Dermis blood vessel endothelial cell (primary cell): Measurements from ENCODE around the gene PLEKHJ1. TPM values are rescaled to one million over a fixed set of nuclear protein-coding genes. Genes with fewer than 3 reads are reported as not detected.
A peak's percentile ranks its signal among the peaks of the same experiment; 100 is the strongest.

ENCODE experiments used
- DNase-seq: peaks from one replicate; pipeline ENCODE4 v3.0.0; 2010
- total RNA-seq: library from RNA; depleted of rRNA; stranded (reverse); fragments of >200 nt; gene quantifications from 2 replicates; pipeline ENCODE4 v1.2.3, GENCODE V29; 2014

Gene PLEKHJ1
- total RNA-seq, 1 donor from 2014 or later: 84.9 TPM

- no peak for DNase-seq
Observed at GRCh38 chr19:2249010-2249866, 13.1 kb upstream of the PLEKHJ1 start, which contains the start of gene AMH. Gene AMH (plus strand): TSS chr19:2249323. CDS start chr19:2249333, 10 bp downstream.

DNA sequence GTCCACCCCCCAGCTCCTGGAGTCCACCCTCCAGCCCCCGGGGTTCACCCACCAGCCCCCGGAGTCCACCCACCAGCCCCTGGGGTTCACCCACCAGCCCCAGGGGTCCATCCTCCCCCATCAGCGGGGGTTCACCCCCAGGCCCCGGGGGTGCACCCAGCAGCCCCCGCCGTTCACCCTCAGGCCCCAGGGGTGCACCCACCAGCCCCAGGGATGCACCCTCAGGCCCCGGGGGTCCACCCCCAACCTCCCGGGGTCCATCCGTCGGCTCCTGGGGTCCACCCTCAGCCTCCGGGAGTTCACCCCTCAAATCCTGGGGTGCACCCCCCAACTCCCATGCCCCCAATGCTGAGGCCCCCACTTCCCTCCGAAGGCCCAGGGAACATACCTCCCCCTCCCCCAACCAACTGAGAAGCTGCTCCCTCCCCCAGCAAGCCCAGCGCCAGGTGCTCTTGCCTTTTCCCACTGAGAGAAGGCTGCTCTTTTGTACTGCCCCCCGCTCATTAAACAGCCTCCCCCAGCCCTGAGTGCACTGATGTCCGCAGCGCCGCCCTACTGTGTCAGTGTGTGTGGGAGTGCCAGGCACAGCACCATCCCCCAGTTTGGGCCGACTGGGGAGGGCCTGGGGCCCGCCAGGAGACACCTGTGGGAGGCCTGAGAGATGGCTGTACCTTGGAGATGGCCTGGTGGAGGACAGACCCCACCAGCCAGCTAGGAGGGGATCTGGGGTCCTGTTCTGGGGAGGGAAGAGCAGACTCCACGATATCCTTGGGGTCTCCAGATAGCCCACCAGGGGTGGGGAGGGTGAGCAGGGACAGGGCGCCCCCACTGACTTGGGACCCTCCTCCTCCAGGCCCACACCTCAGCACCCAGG is 12.2 kb upstream of the PLEKHJ1 start:
- DNase-seq: no peak

DNA sequence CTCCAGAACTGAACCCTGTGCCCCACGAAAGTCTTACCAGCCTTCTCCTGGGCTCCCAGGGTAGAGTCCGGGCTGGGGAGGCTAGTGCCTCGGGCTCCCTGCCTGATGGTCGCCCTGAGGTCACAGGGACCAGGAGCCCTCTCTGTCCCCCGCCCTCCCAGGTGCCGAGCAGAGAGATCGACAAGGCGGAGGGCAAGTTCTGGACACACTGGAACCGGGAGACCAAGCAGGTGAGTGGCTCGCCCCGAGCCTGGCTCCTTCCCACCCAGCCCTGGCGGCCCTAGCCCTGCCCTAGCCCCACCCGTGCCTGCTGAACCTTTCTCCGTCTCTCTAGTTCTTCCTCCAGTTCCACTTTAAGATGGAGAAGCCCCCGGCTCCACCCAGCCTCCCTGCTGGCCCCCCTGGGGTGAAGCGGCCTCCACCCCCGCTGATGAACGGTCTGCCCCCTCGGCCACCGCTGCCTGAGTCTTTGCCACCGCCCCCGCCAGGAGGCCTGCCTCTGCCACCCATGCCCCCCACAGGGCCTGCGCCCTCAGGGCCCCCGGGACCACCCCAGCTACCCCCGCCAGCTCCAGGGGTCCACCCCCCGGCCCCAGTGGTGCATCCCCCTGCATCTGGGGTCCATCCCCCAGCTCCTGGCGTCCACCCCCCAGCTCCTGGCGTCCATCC is 11.4 kb upstream of the PLEKHJ1 start:
- DNase-seq: no peak

GRCh38 chr19:2246801-2247361 is 10.8 kb upstream of the PLEKHJ1 start:
- DNase-seq: peak; percentile 50

GRCh38 chr19:2246014-2246620 is 10.0 kb upstream of the PLEKHJ1 start:
- no peak for DNase-seq

DNA sequence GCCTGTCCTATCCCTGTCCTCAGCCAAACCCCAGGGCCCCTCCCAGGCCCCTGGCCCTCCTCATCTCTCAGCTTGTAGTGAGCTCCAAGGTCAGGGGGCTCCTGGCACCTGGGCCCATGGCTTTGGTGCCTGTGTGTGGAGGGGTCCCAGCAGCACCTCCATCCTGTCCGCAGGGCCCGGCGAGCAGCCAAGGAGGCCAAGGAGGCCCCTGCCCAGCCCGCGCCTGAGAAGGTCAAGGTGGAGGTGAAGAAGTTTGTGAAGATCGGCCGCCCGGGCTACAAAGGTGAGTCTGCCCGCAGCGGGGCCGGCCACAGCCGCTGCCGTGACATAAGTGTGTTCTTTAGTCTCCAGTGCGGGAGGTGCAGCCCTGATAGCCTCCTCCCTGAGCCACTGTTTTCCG is 9.1 kb upstream of the PLEKHJ1 start:
- no peak for DNase-seq

- DNase-seq: no peak
Observed at GRCh38 chr19:2244486-2244885, 8.4 kb upstream of the PLEKHJ1 start.

GRCh38 chr19:2244125-2244411 is 7.9 kb upstream of the PLEKHJ1 start:
- DNase-seq: no peak

DNA sequence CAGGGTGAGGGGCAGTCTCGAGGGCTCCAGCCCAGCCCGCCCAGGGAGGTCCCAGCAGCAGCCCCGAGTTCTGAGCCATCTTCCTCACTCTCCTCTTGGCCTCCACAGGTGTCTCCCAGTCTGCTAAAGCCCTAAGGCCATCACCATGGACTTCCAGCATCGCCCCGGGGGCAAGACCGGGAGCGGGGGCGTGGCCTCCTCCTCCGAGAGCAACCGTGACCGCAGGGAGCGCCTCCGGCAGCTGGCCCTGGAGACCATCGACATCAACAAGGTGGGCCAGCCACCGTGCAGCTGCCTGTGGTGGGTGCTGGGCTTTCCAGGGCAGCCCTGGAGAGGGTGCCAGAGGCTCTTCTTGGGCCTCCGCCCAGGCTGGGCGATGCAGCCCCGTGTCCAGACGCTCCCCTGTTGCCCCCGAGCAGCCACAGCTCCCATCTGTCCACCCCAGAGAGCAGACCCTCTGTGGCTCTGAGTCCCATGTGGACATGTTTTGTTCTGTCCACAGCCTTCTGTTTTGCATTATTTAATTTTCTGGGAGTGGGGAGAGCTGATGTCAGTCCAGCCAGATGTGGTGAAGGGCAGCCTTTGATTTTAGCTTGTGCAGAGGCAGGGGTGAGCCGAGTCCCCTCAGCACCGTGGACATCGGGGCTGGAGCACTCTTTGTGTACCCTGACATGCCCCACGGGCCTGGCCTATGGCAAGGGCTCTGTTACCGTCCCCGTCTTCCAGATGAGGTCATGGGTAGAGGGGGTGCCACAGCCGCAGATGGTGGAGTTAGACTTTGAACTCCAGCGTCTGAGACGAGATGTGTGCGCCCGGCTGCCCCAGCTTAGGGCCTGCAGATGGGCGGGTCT is 7.4 kb upstream of the PLEKHJ1 start:
- DNase-seq: no peak

- no peak for DNase-seq
Observed at GRCh38 chr19:2242816-2243215, 6.7 kb upstream of the PLEKHJ1 start.

DNA sequence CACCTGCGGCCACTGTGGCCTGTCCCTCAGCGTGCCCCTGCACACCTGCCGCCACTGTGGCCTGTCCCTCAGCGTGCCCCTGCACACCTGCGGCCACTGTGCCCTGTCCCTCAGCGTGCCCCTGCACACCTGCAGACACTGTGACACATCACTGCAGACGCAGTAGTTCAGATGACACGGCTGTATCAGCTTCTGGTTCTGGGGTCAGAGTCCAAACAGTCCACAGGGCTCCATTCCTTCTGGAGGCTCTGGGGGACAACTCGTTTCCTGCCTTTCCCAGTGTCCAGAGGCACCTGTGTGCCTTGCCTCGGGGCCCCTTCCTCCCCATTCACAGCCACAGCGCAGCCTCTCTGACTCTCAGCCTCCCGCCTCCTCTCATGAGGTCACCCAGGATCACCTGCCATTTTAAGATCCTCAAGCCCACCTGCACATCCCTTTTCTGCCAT is 6.0 kb upstream of the PLEKHJ1 start:
- no peak for DNase-seq

DNA sequence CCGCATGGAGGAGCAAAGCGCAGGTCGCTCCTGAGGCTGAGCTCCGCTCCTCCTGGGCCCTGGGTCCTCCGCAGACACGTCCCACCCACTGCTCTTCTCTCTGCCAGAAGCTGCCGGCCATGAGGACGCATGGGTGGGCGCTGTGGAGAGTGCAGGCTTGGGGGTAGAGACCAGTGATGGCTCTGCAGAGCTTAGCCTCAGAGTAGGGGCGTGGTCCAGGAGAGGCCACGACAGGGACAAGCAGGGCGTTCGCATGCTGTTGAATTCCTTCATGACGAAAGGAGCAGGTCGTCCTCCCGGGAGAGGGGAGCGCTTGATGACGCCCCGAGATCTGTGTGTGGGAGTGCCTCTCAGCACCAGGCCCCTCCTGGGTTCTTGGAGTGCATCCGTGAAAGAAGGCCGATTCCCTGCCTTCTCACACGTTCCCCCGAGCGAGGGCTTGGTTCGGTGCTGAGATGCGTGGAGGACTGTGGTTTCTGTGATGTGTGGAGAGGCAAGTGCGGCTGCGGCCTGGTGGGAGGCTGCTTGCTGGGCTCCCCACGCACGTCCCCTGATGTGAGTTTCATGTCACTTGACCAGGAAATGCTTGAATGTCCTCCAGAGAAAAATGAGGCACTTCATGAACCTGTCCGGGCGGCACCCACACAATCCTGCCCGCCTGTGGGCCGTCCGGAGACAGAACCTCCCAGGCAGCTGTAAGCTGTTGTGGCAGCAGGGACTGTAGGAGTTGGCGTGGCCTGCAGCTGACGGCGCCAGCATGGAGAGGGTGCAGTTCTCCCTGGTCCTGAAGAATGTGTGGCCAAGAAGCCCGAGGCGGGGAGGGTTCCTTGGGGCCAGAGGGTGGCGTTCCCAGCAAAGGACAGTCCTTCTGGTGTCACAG is 5.0 kb upstream of the PLEKHJ1 start:
- no peak for DNase-seq

DNA sequence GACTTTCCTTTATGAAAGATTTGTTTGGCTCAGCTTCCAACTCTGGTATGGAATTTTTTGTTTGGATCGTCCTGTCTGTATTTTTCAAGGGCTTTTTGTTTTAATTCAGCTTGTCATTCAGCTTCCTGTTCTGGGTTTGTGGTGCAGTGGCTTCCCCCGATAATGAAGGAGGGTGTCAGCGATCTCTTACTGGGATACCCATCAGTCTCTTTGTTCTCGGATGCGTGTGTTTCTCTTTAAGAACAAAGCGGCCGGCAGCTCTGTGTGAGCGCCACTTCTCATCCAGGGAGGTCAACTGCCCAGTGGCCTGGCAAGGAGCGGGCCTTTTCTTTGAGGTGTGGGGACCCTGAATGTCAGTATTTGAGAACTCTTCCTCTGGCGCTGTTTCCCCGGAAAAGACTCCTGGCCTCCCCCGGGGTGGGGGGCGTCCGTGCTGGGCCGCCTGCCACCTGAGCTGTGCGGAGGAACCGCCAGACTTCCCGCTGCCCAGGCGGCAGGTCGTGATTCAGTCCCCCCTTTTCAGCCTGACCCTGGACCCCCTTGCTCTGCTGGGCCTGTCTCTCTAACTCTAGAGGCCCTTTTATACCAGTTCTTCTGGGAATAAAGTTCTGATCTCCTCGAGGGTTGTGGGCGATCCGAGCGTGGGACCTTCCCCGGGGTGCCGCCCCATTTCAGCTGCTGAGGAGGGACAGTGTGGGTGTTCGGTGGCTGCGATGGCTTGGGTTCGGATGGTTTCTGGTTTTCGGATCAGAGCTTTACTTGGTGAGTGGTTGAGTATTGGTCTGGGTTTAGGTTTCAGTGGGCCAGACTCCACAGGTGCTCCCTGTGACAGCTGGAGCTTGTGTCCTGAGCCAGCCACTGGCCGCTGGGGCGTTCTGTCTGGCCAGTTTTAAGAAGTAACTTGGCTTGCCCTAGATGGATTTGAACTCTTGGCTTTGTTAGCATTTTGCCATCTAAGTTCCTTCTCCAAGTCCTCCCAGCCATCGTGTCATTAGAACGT is 3.9 kb upstream of the PLEKHJ1 start:
- DNase-seq: peak; percentile 85

GRCh38 chr19:2239173-2239572 is 3.0 kb upstream of the PLEKHJ1 start:
- no peak for DNase-seq

GRCh38 chr19:2237869-2238153 is 1.7 kb upstream of the PLEKHJ1 start:
- no peak for DNase-seq

DNA sequence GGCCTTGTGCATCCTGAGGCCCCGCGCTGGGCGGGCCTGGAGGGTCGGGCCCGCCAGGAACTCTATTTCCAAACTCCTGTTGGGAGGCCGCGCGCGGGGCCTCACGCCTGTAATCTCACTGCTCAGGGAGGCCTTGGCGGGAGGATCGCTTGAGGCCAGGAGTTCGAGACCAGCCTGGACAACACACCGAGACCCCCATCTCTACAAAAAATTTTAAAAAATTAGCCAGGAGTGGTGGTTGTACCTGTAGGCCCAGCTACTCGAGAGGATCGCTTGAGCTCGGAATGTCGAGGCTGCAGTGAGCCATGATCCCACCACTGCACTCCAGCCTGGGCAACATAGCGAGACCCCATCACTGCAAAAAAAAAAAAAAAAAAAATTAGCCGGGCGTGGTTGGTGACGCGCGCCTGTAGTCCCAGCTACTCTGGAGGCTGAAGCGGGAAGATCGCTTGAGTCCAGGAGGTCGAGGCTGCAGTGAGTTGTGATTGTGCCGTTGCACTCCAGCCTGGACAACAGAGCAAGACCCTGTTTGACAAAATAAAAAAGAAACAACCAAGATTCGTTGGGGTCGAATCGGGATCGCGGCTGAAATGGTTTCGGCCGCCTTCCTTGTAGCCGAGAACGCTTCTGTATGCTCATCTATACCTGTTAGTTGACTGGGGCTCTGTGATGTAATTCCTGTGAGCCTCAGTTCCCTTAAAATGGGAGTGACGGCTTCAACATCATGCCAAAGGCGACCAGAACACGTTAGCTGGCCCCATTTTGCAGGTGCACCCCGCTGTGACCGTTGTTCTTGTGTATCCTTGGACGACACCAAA is 1.1 kb upstream of the PLEKHJ1 start:
- no peak for DNase-seq

GRCh38 chr19:2236064-2236313 is 140 bp downstream of the PLEKHJ1 start:
- DNase-seq: no peak

DNA sequence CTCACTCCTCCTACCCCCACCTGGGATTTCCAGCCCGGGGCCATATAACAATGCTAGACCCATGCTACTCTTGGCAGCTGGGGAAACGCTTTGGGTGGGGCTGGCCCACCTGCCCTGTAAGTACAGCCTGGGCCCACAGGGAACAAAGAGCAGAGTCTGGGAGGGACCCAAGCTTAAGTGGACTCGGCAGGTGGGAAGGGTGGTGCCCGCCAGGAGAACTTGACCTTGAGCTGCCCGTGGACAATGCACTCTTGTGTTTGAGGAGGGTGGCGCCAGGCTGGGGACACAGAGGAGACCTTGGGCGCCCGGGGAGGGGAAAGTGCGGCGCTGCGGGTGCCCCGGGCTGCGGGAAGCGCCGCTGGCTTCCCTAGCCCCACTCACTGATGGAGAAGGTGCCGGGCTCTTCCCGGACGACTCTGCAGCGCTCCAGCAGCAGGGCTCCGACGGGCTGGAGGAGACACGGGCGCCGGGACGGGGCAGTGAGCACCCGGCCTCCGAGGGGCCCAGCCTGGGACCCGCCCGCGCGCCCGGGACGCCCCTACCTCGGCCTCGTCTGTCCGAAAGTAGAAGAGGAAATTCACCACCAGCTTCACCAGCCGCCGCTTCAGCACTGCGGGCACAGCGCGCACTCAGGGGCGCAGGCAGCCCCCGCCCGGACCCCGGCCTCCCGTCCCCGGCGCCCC is 607 bp downstream of the PLEKHJ1 start:
- peak; percentile 30 for DNase-seq
